ENCODE measurements around the gene DNTT. TPM values are rescaled to one million over a fixed set of nuclear protein-coding genes. Genes with fewer than 3 reads are reported as not detected.

The DNTT gene
- total RNA-seq, 1 donor from 2014 or later, result not detected

DNA sequence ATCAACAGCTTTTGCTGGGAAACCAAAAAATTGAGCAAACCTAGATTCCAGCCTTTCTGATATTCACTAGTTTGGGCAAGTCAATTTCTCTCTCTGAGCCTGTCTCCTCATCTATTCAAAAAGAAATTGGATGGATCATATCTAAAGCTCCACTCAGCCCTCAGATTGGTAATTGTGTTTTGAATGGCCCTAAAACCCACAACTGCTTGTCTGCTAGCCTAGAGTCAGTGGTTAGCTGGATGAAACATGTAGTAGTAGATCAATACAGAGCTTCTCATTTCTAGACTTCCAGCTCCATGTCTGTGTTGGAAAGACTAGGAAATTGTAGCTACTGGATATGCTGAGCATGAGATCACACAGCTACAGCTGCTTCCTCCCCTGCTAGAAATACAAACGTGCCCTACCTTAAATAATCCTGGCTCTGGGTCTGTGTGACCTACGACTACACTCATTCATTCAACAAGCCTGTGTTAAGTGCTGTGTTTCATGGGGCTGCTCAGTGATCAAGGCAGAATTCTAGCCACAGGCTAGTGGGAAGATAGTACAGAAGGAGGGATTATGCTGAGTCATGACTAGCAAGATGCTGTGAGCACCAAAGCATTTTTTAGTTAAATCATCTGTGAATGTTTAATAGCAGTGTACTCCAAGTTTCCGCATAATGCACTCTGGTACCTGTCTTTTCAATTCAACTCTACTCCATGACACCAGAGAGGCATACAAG is 15.7 kb downstream of the DNTT start:
- Histone ChIP-seq H3K4me1 (no peaks in the 10 kb centered on the region), H3K4me2 (no peak overlapping the region), H3F3A (ENCODE audit: low read depth) (no peaks in the 10 kb centered on the region), H3K4me3 (no peak overlapping the region), H2AFZ (replicated peaks) (peak overlapping the region; percentile 39), H4K20me1 (ENCODE audit: low read depth) (no peaks in the 10 kb centered on the region), H3K9ac (no peak overlapping the region), H3K27ac (no peak overlapping the region), H3K27me3 (no peaks in the 10 kb centered on the region), H3K79me2 (ENCODE audit: low read depth) (no peaks in the 10 kb centered on the region), H3K36me3 (no peaks in the 10 kb centered on the region), H3K9me3 (ENCODE audit: low read depth) (no peaks in the 10 kb centered on the region)
- Mint-ChIP-seq H3K27me3 (ENCODE audit: insufficient read depth, low read depth) (no peaks in the 10 kb centered on the region), H3K4me1 (peaks cover 10% of the 10 kb centered on the region), H3K4me3 (no peak overlapping the region), H3K36me3 (no peaks in the 10 kb centered on the region), H3K27ac (peak overlapping the region; percentile 52), H3K9me3 (no peaks in the 10 kb centered on the region)
- no peak for DNase-seq (ENCODE audit: low spot score)
- no peak for TF ChIP-seq EZH2phosphoT487 (IDR thresholded peaks at IDR 0.05)
- TF ChIP-seq, protein P1, sequence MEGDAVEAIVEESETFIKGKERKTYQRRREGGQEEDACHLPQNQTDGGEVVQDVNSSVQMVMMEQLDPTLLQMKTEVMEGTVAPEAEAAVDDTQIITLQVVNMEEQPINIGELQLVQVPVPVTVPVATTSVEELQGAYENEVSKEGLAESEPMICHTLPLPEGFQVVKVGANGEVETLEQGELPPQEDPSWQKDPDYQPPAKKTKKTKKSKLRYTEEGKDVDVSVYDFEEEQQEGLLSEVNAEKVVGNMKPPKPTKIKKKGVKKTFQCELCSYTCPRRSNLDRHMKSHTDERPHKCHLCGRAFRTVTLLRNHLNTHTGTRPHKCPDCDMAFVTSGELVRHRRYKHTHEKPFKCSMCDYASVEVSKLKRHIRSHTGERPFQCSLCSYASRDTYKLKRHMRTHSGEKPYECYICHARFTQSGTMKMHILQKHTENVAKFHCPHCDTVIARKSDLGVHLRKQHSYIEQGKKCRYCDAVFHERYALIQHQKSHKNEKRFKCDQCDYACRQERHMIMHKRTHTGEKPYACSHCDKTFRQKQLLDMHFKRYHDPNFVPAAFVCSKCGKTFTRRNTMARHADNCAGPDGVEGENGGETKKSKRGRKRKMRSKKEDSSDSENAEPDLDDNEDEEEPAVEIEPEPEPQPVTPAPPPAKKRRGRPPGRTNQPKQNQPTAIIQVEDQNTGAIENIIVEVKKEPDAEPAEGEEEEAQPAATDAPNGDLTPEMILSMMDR (IDR thresholded peaks at IDR 0.05), result no peak
- no peak for TF ChIP-seq EZH2 (IDR thresholded peaks at IDR 0.05)

DNA sequence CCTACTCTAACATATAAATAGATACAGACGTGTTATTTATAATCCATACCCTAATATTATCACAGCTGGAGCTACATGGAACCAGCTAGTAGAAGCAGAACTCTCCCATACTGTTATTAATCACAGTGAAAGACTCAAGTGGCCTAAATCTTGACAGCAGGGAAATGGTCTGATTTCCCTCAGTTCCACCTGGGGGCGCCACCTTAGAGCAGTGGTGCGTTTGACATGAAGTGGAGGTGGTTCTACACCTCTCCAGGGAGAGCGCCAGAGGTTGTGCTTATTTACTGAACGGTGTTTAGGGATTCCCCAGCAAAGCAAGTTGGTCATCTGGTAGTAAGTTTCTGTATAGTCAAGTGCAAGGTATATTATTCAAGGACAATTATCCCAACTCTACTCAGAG is 17.6 kb downstream of the DNTT start:
- Mint-ChIP-seq H3K4me1 (peaks cover 15% of the 10 kb centered on the region), H3K36me3 (no peaks in the 10 kb centered on the region), H3K27ac (no peak overlapping the region), H3K9me3 (no peaks in the 10 kb centered on the region), H3K27me3 (ENCODE audit: insufficient read depth, low read depth) (no peaks in the 10 kb centered on the region), H3K4me3 (no peak overlapping the region)
- Histone ChIP-seq H2AFZ (replicated peaks) (no peak overlapping the region), H3K9ac (no peak overlapping the region), H3F3A (ENCODE audit: low read depth) (no peaks in the 10 kb centered on the region), H3K36me3 (no peaks in the 10 kb centered on the region), H3K4me3 (no peak overlapping the region), H4K20me1 (ENCODE audit: low read depth) (no peaks in the 10 kb centered on the region), H3K79me2 (ENCODE audit: low read depth) (no peaks in the 10 kb centered on the region), H3K4me2 (no peak overlapping the region), H3K4me1 (no peaks in the 10 kb centered on the region), H3K9me3 (ENCODE audit: low read depth) (no peaks in the 10 kb centered on the region), H3K27me3 (no peaks in the 10 kb centered on the region), H3K27ac (no peak overlapping the region)
- no peak for TF ChIP-seq EZH2phosphoT487 (IDR thresholded peaks at IDR 0.05)
- TF ChIP-seq, protein P1 (IDR thresholded peaks at IDR 0.05), result peak; percentile 41
- no peak for DNase-seq (ENCODE audit: low spot score)

DNA sequence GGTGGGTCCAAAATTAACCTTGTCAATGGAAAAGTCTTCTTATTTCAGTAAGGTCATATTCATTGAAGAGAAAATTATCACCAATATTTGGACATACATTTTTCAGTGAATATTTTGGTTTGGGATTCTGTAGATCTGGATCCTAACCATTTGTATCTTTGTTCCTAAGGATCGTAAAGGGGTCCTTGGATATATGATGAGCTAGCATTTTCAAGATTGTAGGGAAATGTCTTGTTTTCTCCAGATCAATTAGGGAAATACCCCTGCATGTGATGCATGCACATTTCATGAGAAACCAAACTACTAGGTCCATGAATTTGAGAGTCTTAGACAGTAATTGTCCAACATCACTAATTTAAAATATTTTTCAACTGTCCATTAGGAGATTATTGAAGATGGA is 18.0 kb downstream of the DNTT start:
- no peak overlapping the region for H3K9ac ChIP-seq
- no peak for DNase-seq (ENCODE audit: low spot score)
- H3K36me3 ChIP-seq, result no peaks in the 10 kb centered on the region
- no peak overlapping the region for H2AFZ ChIP-seq (replicated peaks)
- H4K20me1 ChIP-seq (ENCODE audit: low read depth), result no peaks in the 10 kb centered on the region
- no peaks in the 10 kb centered on the region for H3K4me1 ChIP-seq
- Mint-ChIP-seq H3K27me3 (ENCODE audit: insufficient read depth, low read depth) (no peaks in the 10 kb centered on the region), H3K36me3 (no peaks in the 10 kb centered on the region), H3K4me3 (no peak overlapping the region), H3K4me1 (peaks cover 15% of the 10 kb centered on the region), H3K9me3 (no peaks in the 10 kb centered on the region), H3K27ac (no peak overlapping the region)
- H3F3A ChIP-seq (ENCODE audit: low read depth), result no peaks in the 10 kb centered on the region
- H3K79me2 ChIP-seq (ENCODE audit: low read depth), result no peaks in the 10 kb centered on the region
- TF ChIP-seq, protein P1 (IDR thresholded peaks at IDR 0.05), result no peak
- no peak for TF ChIP-seq EZH2phosphoT487 (IDR thresholded peaks at IDR 0.05)
- TF ChIP-seq EZH2 (IDR thresholded peaks at IDR 0.05), result no peak
- H3K4me2 ChIP-seq, result no peak overlapping the region
- H3K27ac ChIP-seq, result no peak overlapping the region
- H3K27me3 ChIP-seq, result no peaks in the 10 kb centered on the region
- no peaks in the 10 kb centered on the region for H3K9me3 ChIP-seq (ENCODE audit: low read depth)
- H3K4me3 ChIP-seq, result no peak overlapping the region
